OCI-LY3 (cell line): ENCODE measurements around the gene CPZ.

Experiments
- H2AFZ ChIP-seq: fragments of 200-600, 300-600 bp; shearing (Covaris generic); 2 replicates; pipeline ENCODE4 v1.6.0; 2014; ENCODE audit warnings: antibody characterized with exemption, low read depth, low read length
- H3K27ac ChIP-seq: fragments of 200-600, 300-600 bp; sonication (generic); 2 replicates; pipeline ENCODE4 v1.5.1; 2014; ENCODE audit warnings: mild to moderate bottlenecking, low read length, moderate library complexity, mixed read lengths
- H3K27me3 ChIP-seq: fragments of 200-600, 300-600 bp; sonication (generic); 2 replicates; pipeline ENCODE4 v1.6.1; 2014; ENCODE audit warnings: low read depth, low read length, mixed read lengths
- H3K36me3 ChIP-seq: fragments of 200-600, 300-600 bp; sonication (generic); replicated peaks from 2 replicates; pipeline ENCODE3; 2014; ENCODE audit warnings: low read depth, low read length, mixed read lengths
- H3K4me1 ChIP-seq: fragments of 300-600, 200-600 bp; sonication (generic); 2 replicates; pipeline ENCODE4 v1.6.1; 2014; ENCODE audit warnings: low read length, mixed read lengths
- H3K4me2 ChIP-seq: fragments of 200-600, 300-600 bp; sonication (generic); 2 replicates; pipeline ENCODE4 v1.6.1; 2014; ENCODE audit warnings: low read length, mixed read lengths
- H3K4me3 ChIP-seq: fragments of 300-600, 200-600 bp; sonication (generic); 2 replicates; pipeline ENCODE4 v1.5.1; 2014; ENCODE audit warnings: antibody characterized with exemption, mild to moderate bottlenecking, low read length, moderate library complexity
- H3K79me2 ChIP-seq: fragments of 300-600, 200-600 bp; shearing (Covaris generic); 2 replicates; pipeline ENCODE4 v1.6.1; 2014; ENCODE audit warnings: mild to moderate bottlenecking, low read length, mixed read lengths
- H3K9ac ChIP-seq: fragments of 300-600, 200-600 bp; shearing (Covaris generic); 2 replicates; pipeline ENCODE4 v1.6.0; 2014; ENCODE audit warnings: mild to moderate bottlenecking, low read length, moderate library complexity
- H3K9me3 ChIP-seq: fragments of 200-600, 300-600 bp; shearing (Covaris generic); 2 replicates; pipeline ENCODE4 v1.6.1; 2014; ENCODE audit warnings: low read length, mixed read lengths; ENCODE audit not compliant: insufficient read depth
- H4K20me1 ChIP-seq: fragments of 200-600, 300-600 bp; sonication (generic); 2 replicates; pipeline ENCODE4 v1.6.1; 2016; ENCODE audit warnings: low read length, mixed read lengths; ENCODE audit not compliant: insufficient read depth
- CTCF ChIP-seq: fragments of 200-600, 300-600 bp; sonication (generic); IDR thresholded peaks from 2 replicates; pipeline ENCODE4 v1.5.1; 2014; ENCODE audit warnings: antibody characterized with exemption, low read length, low read depth
- EZH2phosphoT487 ChIP-seq: fragments of 200-600 bp; shearing (Covaris generic); IDR thresholded peaks from 2 replicates; pipeline ENCODE4 v1.6.1; 2018; ENCODE audit warnings: antibody characterized with exemption, mixed run types, low read depth

Gene CPZ

GRCh38 chr4:8642651-8643321, 50.2 kb downstream of the CPZ start:
- H3K4me2 ChIP-seq: no peak overlapping the region
- no peaks in the 10 kb centered on the region for H3K9me3 ChIP-seq
- H2AFZ ChIP-seq: no peak overlapping the region
- no peaks in the 10 kb centered on the region for H3K79me2 ChIP-seq
- H3K4me1 ChIP-seq: peaks cover 7% of the 10 kb centered on the region
- H3K27ac ChIP-seq: no peak overlapping the region
- H3K9ac ChIP-seq: no peak overlapping the region
- no peaks in the 10 kb centered on the region for H3K36me3 ChIP-seq
- TF ChIP-seq CTCF (no peak), EZH2phosphoT487 (no peak)
- no peaks in the 10 kb centered on the region for H3K27me3 ChIP-seq
- no peaks in the 10 kb centered on the region for H4K20me1 ChIP-seq
- H3K4me3 ChIP-seq: no peak overlapping the region

GRCh38 chr4:8643441-8643840, 50.9 kb downstream of the CPZ start:
- H2AFZ ChIP-seq: no peak overlapping the region
- H4K20me1 ChIP-seq: no peaks in the 10 kb centered on the region
- no peak for TF ChIP-seq EZH2phosphoT487
- no peak for TF ChIP-seq CTCF
- no peaks in the 10 kb centered on the region for H3K9me3 ChIP-seq
- peaks cover 7% of the 10 kb centered on the region for H3K4me1 ChIP-seq
- no peaks in the 10 kb centered on the region for H3K36me3 ChIP-seq
- H3K79me2 ChIP-seq: no peaks in the 10 kb centered on the region
- H3K4me2 ChIP-seq: no peak overlapping the region
- no peak overlapping the region for H3K9ac ChIP-seq
- no peak overlapping the region for H3K27ac ChIP-seq
- no peaks in the 10 kb centered on the region for H3K27me3 ChIP-seq
- H3K4me3 ChIP-seq: no peak overlapping the region

- no peaks in the 10 kb centered on the region for H3K79me2 ChIP-seq
- H3K4me2 ChIP-seq: no peak overlapping the region
- H3K36me3 ChIP-seq: no peaks in the 10 kb centered on the region
- no peak for TF ChIP-seq CTCF
- TF ChIP-seq EZH2phosphoT487: no peak
- H3K27me3 ChIP-seq: no peaks in the 10 kb centered on the region
- no peak overlapping the region for H2AFZ ChIP-seq
- H3K9me3 ChIP-seq: no peaks in the 10 kb centered on the region
- no peak overlapping the region for H3K9ac ChIP-seq
- H4K20me1 ChIP-seq: no peaks in the 10 kb centered on the region
- H3K4me3 ChIP-seq: no peak overlapping the region
- peaks cover 3% of the 10 kb centered on the region for H3K4me1 ChIP-seq
- no peak overlapping the region for H3K27ac ChIP-seq
Observed at GRCh38 chr4:8643986-8644385, 51.4 kb downstream of the CPZ start.

GRCh38 chr4:8644461-8644891, 51.9 kb downstream of the CPZ start:
- Histone ChIP-seq H3K9ac (no peak overlapping the region), H2AFZ (no peak overlapping the region), H4K20me1 (no peaks in the 10 kb centered on the region), H3K4me3 (no peak overlapping the region), H3K27me3 (no peaks in the 10 kb centered on the region), H3K9me3 (no peaks in the 10 kb centered on the region), H3K36me3 (no peaks in the 10 kb centered on the region), H3K4me1 (peaks cover 3% of the 10 kb centered on the region; the same call in 1 of the 2 replicates), H3K27ac (no peak overlapping the region), H3K4me2 (no peak overlapping the region), H3K79me2 (no peaks in the 10 kb centered on the region)
- no peak for TF ChIP-seq CTCF
- TF ChIP-seq EZH2phosphoT487: no peak
